Stimulated activated effector memory CD8-positive, alpha-beta T cell treated with anti-CD3 and anti-CD28 coated beads, Interleukin-12 subunit alpha, Interleukin-12 subunit beta, amount 100 ng/mL, for 72 hours (primary cell): ENCODE results near the gene HSD11B2.

Source experiments
- ATAC-seq: fragments of 150-1000 bp; cut with Tn5 transposase; 2 replicates; pipeline ENCODE4 v1.10.0; 2021
- DNase-seq, 2 donors: peaks; one replicate each; pipeline ENCODE4 v3.0.0; 2021 to 2022; ENCODE audit warnings: low spot score in 2 of 2
- H3K27ac Mint-ChIP-seq: one replicate; pipeline ENCODE4 v1.8.0; 2022; ENCODE audit warnings: mild to moderate bottlenecking, mixed read lengths
- H3K36me3 Mint-ChIP-seq: one replicate; pipeline ENCODE4 v1.8.0; 2022; ENCODE audit warnings: mild to moderate bottlenecking, mixed read lengths
- H3K4me1 Mint-ChIP-seq: one replicate; pipeline ENCODE4 v1.8.0; 2022; ENCODE audit warnings: mixed read lengths
- H3K4me3 Mint-ChIP-seq: one replicate; pipeline ENCODE4 v1.8.0; 2022; ENCODE audit warnings: mild to moderate bottlenecking, mixed read lengths
- H3K9me3 Mint-ChIP-seq: one replicate; pipeline ENCODE4 v1.8.0; 2022; ENCODE audit warnings: mixed read lengths

HSD11B2 gene

GRCh38 chr16:67419931-67420330 is 11.0 kb upstream of the HSD11B2 start:
- Mint-ChIP-seq H3K9me3 (no peaks in the 10 kb centered on the region), H3K27ac (no peak overlapping the region), H3K4me3 (no peak overlapping the region), H3K36me3 (no peaks in the 10 kb centered on the region), H3K4me1 (peaks cover 13% of the 10 kb centered on the region)
- ATAC-seq: no peak
- DNase-seq: no peak

GRCh38 chr16:67421030-67421429 is 9.9 kb upstream of the HSD11B2 start:
- no peak overlapping the region for H3K4me3 Mint-ChIP-seq
- H3K27ac Mint-ChIP-seq: no peak overlapping the region
- peaks cover 6% of the 10 kb centered on the region for H3K4me1 Mint-ChIP-seq
- DNase-seq: no peak
- H3K36me3 Mint-ChIP-seq: no peaks in the 10 kb centered on the region
- no peaks in the 10 kb centered on the region for H3K9me3 Mint-ChIP-seq
- no peak for ATAC-seq

GRCh38 chr16:67423015-67423414 is 7.9 kb upstream of the HSD11B2 start:
- no peaks in the 10 kb centered on the region for H3K9me3 Mint-ChIP-seq
- H3K4me3 Mint-ChIP-seq: no peak overlapping the region
- no peak overlapping the region for H3K27ac Mint-ChIP-seq
- no peaks in the 10 kb centered on the region for H3K36me3 Mint-ChIP-seq
- ATAC-seq: no peak
- no peaks in the 10 kb centered on the region for H3K4me1 Mint-ChIP-seq
- DNase-seq: no peak

GRCh38 chr16:67423611-67424260 is 7.2 kb upstream of the HSD11B2 start:
- no peak for ATAC-seq
- H3K4me3 Mint-ChIP-seq: no peak overlapping the region

GRCh38 chr16:67424261-67424615 is 6.7 kb upstream of the HSD11B2 start:
- DNase-seq (no peak), ATAC-seq (no peak)
- Mint-ChIP-seq H3K9me3 (no peaks in the 10 kb centered on the region), H3K4me3 (no peak overlapping the region), H3K36me3 (no peaks in the 10 kb centered on the region), H3K27ac (no peak overlapping the region), H3K4me1 (no peaks in the 10 kb centered on the region)

More at GRCh38 chr16:67423611-67424260, 7.2 kb upstream of the HSD11B2 start:
- Mint-ChIP-seq H3K27ac (no peak overlapping the region), H3K9me3 (no peaks in the 10 kb centered on the region), H3K36me3 (no peaks in the 10 kb centered on the region), H3K4me1 (no peaks in the 10 kb centered on the region)
- no peak for DNase-seq

- Mint-ChIP-seq H3K4me1 (peaks cover under 1% of the 10 kb centered on the region), H3K27ac (no peak overlapping the region), H3K36me3 (no peaks in the 10 kb centered on the region), H3K4me3 (no peak overlapping the region), H3K9me3 (no peaks in the 10 kb centered on the region)
- ATAC-seq (no peak), DNase-seq (no peak)
Observed at GRCh38 chr16:67425061-67425460, 5.9 kb upstream of the HSD11B2 start.

GRCh38 chr16:67425580-67425979 is 5.3 kb upstream of the HSD11B2 start:
- Mint-ChIP-seq H3K4me3 (no peak overlapping the region), H3K9me3 (no peaks in the 10 kb centered on the region), H3K27ac (no peak overlapping the region), H3K4me1 (peaks cover 5% of the 10 kb centered on the region), H3K36me3 (no peaks in the 10 kb centered on the region)
- no peak for ATAC-seq
- DNase-seq: no peak

- ATAC-seq (no peak), DNase-seq (no peak)
- Mint-ChIP-seq H3K27ac (no peak overlapping the region), H3K4me3 (no peak overlapping the region), H3K36me3 (no peaks in the 10 kb centered on the region), H3K4me1 (peaks cover 6% of the 10 kb centered on the region), H3K9me3 (no peaks in the 10 kb centered on the region)
Observed at GRCh38 chr16:67426022-67426421, 4.9 kb upstream of the HSD11B2 start.

- DNase-seq (no peak), ATAC-seq (no peak)
- Mint-ChIP-seq H3K4me1 (peaks cover 6% of the 10 kb centered on the region), H3K9me3 (no peaks in the 10 kb centered on the region), H3K36me3 (no peaks in the 10 kb centered on the region), H3K27ac (no peak overlapping the region), H3K4me3 (no peak overlapping the region)
Observed at GRCh38 chr16:67426950-67427349, 4.0 kb upstream of the HSD11B2 start.

- peak; percentile 76 for ATAC-seq
- Mint-ChIP-seq H3K36me3 (no peaks in the 10 kb centered on the region), H3K4me1 (peaks cover 6% of the 10 kb centered on the region), H3K27ac (peak overlapping the region; percentile 29), H3K4me3 (no peak overlapping the region), H3K9me3 (no peaks in the 10 kb centered on the region)
- DNase-seq: peak; percentile 58 to 83
Observed at GRCh38 chr16:67428146-67428731, 2.7 kb upstream of the HSD11B2 start.

GRCh38 chr16:67429053-67429798 is 1.7 kb upstream of the HSD11B2 start:
- peak overlapping the region; percentile 29 for H3K27ac Mint-ChIP-seq
- no peaks in the 10 kb centered on the region for H3K36me3 Mint-ChIP-seq
- ATAC-seq (no peak), DNase-seq (peak in 1 of 2 donors; percentile 55)
- H3K4me3 Mint-ChIP-seq: peak overlapping the region; percentile 75
- peaks cover 8% of the 10 kb centered on the region for H3K4me1 Mint-ChIP-seq
- no peaks in the 10 kb centered on the region for H3K9me3 Mint-ChIP-seq

- Mint-ChIP-seq H3K27ac (no peak overlapping the region), H3K36me3 (no peaks in the 10 kb centered on the region), H3K9me3 (no peaks in the 10 kb centered on the region), H3K4me3 (peak overlapping the region; percentile 75), H3K4me1 (peaks cover 11% of the 10 kb centered on the region)
- DNase-seq (no peak), ATAC-seq (no peak)
Observed at GRCh38 chr16:67429799-67430503, 970 bp upstream of the HSD11B2 start.

GRCh38 chr16:67430504-67430976 is 381 bp upstream of the HSD11B2 start:
- H3K4me1 Mint-ChIP-seq: peaks cover 11% of the 10 kb centered on the region
- ATAC-seq (peak; percentile 47), DNase-seq (peak in 1 of 2 donors; percentile 65)
- peak overlapping the region; percentile 75 for H3K4me3 Mint-ChIP-seq
- H3K9me3 Mint-ChIP-seq: no peaks in the 10 kb centered on the region
- no peak overlapping the region for H3K27ac Mint-ChIP-seq
- no peaks in the 10 kb centered on the region for H3K36me3 Mint-ChIP-seq

- H3K4me1 Mint-ChIP-seq: peaks cover 14% of the 10 kb centered on the region
- no peak for ATAC-seq
- no peak for DNase-seq
Observed at GRCh38 chr16:67431775-67432505, 1.0 kb downstream of the HSD11B2 start.

GRCh38 chr16:67432506-67432890 is 1.6 kb downstream of the HSD11B2 start:
- no peak for DNase-seq
- peaks cover 20% of the 10 kb centered on the region for H3K4me1 Mint-ChIP-seq
- ATAC-seq: no peak
- H3K4me3 Mint-ChIP-seq: no peak overlapping the region
- peaks cover 2% of the 10 kb centered on the region for H3K36me3 Mint-ChIP-seq
- H3K9me3 Mint-ChIP-seq: no peaks in the 10 kb centered on the region
- peak overlapping the region; percentile 32 for H3K27ac Mint-ChIP-seq

More at GRCh38 chr16:67431775-67432505, 1.0 kb downstream of the HSD11B2 start:
- no peaks in the 10 kb centered on the region for H3K36me3 Mint-ChIP-seq
- peak overlapping the region; percentile 26 for H3K4me3 Mint-ChIP-seq
- no peaks in the 10 kb centered on the region for H3K9me3 Mint-ChIP-seq
- peak overlapping the region; percentile 32 for H3K27ac Mint-ChIP-seq
